Panc1 (cell line): ENCODE data around the gene CLPTM1. TPM values are rescaled to one million over a fixed set of nuclear protein-coding genes. Genes with fewer than 3 reads are reported as not detected.

Experiments used
- ATAC-seq: fragments of 200-7000 bp; cut with Tn5 transposase; 2 replicates; pipeline ENCODE4 v1.9.1; 2020; ENCODE audit warnings: mild to moderate bottlenecking, moderate library complexity
- BruUV-seq: library from RNA; stranded (reverse); fragments of 400-500 nt; replicated peaks from 2 replicates; lab custom pipeline; 2021; lab: Mats Ljungman, UMichigan
- CTCF ChIA-PET: fragments of 300-600 bp; sonication (Branson Sonifier 250); formaldehyde crosslinking; loops from one replicate; lab custom pipeline; 2022; ENCODE audit warnings: antibody characterized with exemption; lab: Charles Lee
- POLR2A ChIA-PET: fragments of 300-600 bp; sonication (Branson Sonifier 250); formaldehyde crosslinking; loops from one replicate; lab custom pipeline; 2022; ENCODE audit warnings: antibody characterized with exemption; lab: Charles Lee
- DNase-seq: peaks from one replicate; pipeline ENCODE4 v3.0.0-alpha.2; 2010; ENCODE audit warnings: low read depth, low spot score
- H3K27ac ChIP-seq: 2 replicates; pipeline ENCODE4 v1.5.1; 2011; ENCODE audit warnings: mild to moderate bottlenecking, low read length, inconsistent platforms
- H3K27me3 ChIP-seq: fragments of 200-500 bp; sonication (Bioruptor generic); 2 replicates; pipeline ENCODE4 v1.6.0; 2014; ENCODE audit warnings: low read length, inconsistent platforms; ENCODE audit not compliant: control insufficient read depth, insufficient read depth
- H3K36me3 ChIP-seq: fragments of 200-500 bp; sonication (Bioruptor generic); 2 replicates; pipeline ENCODE4 v1.5.1; 2014; ENCODE audit warnings: inconsistent platforms, mild to moderate bottlenecking, low read length, moderate library complexity; ENCODE audit not compliant: control insufficient read depth, insufficient read depth
- H3K4me1 ChIP-seq: 2 replicates; pipeline ENCODE4 v1.5.1; 2011; ENCODE audit warnings: inconsistent platforms, mild to moderate bottlenecking, low read length, moderate library complexity; ENCODE audit not compliant: control insufficient read depth, insufficient read depth
- H3K4me3 ChIP-seq, 2 experiments: 2 replicates each; pipeline ENCODE4 v1.5.1; 2011 to 2012; ENCODE audit warnings: low read depth in 2 of 2, low read length in 2 of 2, mild to moderate bottlenecking in 2 of 2, inconsistent platforms in 1 of 2, moderate library complexity in 1 of 2
- H3K9me3 ChIP-seq: fragments of 200-500 bp; sonication (Bioruptor generic); 2 replicates; pipeline ENCODE4 v1.5.1; 2014; ENCODE audit warnings: low read depth, mild to moderate bottlenecking, inconsistent platforms, low read length, moderate library complexity; ENCODE audit not compliant: control insufficient read depth, insufficient read depth
- POLR2AphosphoS5 ChIP-seq: IDR thresholded peaks from 2 replicates; pipeline ENCODE4 v1.6.1; 2012; ENCODE audit warnings: mild to moderate bottlenecking, low read depth, low read length, moderate library complexity
- REST ChIP-seq, 2 experiments: IDR thresholded peaks; 2 replicates each; pipeline ENCODE4 v1.6.1; 2011 to 2012; ENCODE audit warnings: low read depth in 2 of 2, control low read depth in 1 of 2, low read length in 1 of 2, mild to moderate bottlenecking in 1 of 2, moderate library complexity in 1 of 2; ENCODE audit not compliant: insufficient read depth in 1 of 2
- SIN3A ChIP-seq: IDR thresholded peaks from 2 replicates; pipeline ENCODE4 v1.6.1; 2012; ENCODE audit warnings: low read depth, mild to moderate bottlenecking, low read length, moderate library complexity, borderline replicate concordance; ENCODE audit not compliant: insufficient read depth
- TCF7L2 ChIP-seq: IDR thresholded peaks from 2 replicates; pipeline ENCODE4 v1.6.1; 2011; ENCODE audit warnings: mild to moderate bottlenecking, low read depth, low read length, inconsistent platforms
- in situ Hi-C: cut with HindIII; loops from 2 replicates; pipeline ENCODE4 v1.10.0; 2016; ENCODE audit warnings: low sequenced_read_pairs, low pct_unique_long_range_greater_than_20kb
- intact Hi-C: fragments of 100-400 bp; cut with micrococcal nuclease; formaldehyde crosslinking; loops from one replicate; pipeline ENCODE4 v1.10.0; 2022; ENCODE audit not compliant: unreplicated experiment
- total RNA-seq: library from RNA; stranded (reverse); gene quantifications from one replicate; pipeline ENCODE4 v1.2.1, GENCODE V29; 2021; ENCODE audit not compliant: unreplicated experiment
- TF ChIP-seq, protein P1 (sequence below): fragments of 450-650 bp; IDR thresholded peaks from 2 replicates; pipeline ENCODE4 v1.5.1; 2017; ENCODE audit warnings: mild to moderate bottlenecking

CLPTM1 gene
- total RNA-seq, 1 experiment from 2014 or later, result 98.4 TPM

DNA sequence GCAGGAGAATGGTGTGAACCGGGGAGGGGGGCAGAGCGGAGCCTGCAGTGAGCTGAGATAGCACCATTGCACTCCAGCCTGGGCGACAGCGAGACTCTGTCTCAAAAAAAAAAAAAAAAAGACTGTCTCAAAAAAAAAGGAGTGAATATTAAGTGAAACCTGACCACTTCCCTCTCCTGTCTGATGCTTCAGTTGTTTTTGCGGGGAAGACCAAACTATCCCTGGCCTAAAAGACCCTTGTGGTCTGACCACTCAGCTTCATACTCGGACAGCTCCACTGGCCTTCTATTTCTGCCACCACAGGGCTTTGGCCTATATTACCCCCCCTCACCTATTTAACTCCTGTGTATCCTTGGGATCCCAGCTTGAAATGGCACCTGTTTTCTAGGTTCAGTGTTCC, 85.9 kb downstream of the CLPTM1 start:
- in situ Hi-C loops, result no loop called here
- BruUV-seq, result no TSS peak
- DNase-seq, result no peak
- Histone ChIP-seq H3K36me3 (peaks cover 5% of the 10 kb centered on the region), H3K4me1 (peaks cover 6% of the 10 kb centered on the region; the same call in 1 of the 2 replicates), H3K27me3 (no peaks in the 10 kb centered on the region), H3K9me3 (no peaks in the 10 kb centered on the region), H3K4me3 (no peak overlapping the region), H3K27ac (no peak overlapping the region)
- POLR2A ChIA-PET, result no interaction called here
- intact Hi-C loops, result no loop called here
- no peak for ATAC-seq
- CTCF ChIA-PET, result no interaction called here
- TF ChIP-seq SIN3A (no peak), POLR2AphosphoS5 (no peak), REST (IDR thresholded peaks at IDR 0.05; ENCODE audit: insufficient read depth in 1 of 2, low read depth in 2 of 2, low read length in 1 of 2) (no peak), TCF7L2 (no peak)
- TF ChIP-seq, protein P1, sequence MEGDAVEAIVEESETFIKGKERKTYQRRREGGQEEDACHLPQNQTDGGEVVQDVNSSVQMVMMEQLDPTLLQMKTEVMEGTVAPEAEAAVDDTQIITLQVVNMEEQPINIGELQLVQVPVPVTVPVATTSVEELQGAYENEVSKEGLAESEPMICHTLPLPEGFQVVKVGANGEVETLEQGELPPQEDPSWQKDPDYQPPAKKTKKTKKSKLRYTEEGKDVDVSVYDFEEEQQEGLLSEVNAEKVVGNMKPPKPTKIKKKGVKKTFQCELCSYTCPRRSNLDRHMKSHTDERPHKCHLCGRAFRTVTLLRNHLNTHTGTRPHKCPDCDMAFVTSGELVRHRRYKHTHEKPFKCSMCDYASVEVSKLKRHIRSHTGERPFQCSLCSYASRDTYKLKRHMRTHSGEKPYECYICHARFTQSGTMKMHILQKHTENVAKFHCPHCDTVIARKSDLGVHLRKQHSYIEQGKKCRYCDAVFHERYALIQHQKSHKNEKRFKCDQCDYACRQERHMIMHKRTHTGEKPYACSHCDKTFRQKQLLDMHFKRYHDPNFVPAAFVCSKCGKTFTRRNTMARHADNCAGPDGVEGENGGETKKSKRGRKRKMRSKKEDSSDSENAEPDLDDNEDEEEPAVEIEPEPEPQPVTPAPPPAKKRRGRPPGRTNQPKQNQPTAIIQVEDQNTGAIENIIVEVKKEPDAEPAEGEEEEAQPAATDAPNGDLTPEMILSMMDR, result no peak

Other genes starting within 250 kb of the CLPTM1 start
- gene BCL3, start 206.7 kb upstream of the CLPTM1 start, total RNA-seq, result 48.5 TPM
- 0.80 TPM for gene CBLC, start 177.5 kb upstream of the CLPTM1 start, total RNA-seq
- gene BCAM, start 146.3 kb upstream of the CLPTM1 start, total RNA-seq, result 21.5 TPM
- gene NECTIN2, start 109.1 kb upstream of the CLPTM1 start, total RNA-seq, result 104 TPM
- gene TOMM40, start 64.1 kb upstream of the CLPTM1 start, total RNA-seq, result 147 TPM
- 780 TPM for gene APOE, start 49.6 kb upstream of the CLPTM1 start, total RNA-seq
- 48.5 TPM for gene APOC1, start 40.8 kb upstream of the CLPTM1 start, total RNA-seq
- not detected for gene APOC4, start 13.1 kb upstream of the CLPTM1 start, total RNA-seq
- gene APOC2, start 9.3 kb upstream of the CLPTM1 start, total RNA-seq, result not detected
- 28.1 TPM for gene RELB, start 46.1 kb downstream of the CLPTM1 start, total RNA-seq
- gene CLASRP, start 83.7 kb downstream of the CLPTM1 start, total RNA-seq, result 72.4 TPM
- 6.7 TPM for gene ZNF296, start 121.1 kb downstream of the CLPTM1 start, total RNA-seq
- gene GEMIN7, start 123.9 kb downstream of the CLPTM1 start, total RNA-seq, result 29.5 TPM
- 20.4 TPM for gene PPP1R37, start 137.8 kb downstream of the CLPTM1 start, total RNA-seq
- gene NKPD1, start 205.6 kb downstream of the CLPTM1 start, total RNA-seq, result 0.05 TPM
- 24.7 TPM for gene TRAPPC6A, start 222.9 kb downstream of the CLPTM1 start, total RNA-seq
- 21.8 TPM for gene BLOC1S3, start 223.4 kb downstream of the CLPTM1 start, total RNA-seq